ENCODE measurements around the gene COQ9. TPM values are rescaled to one million over a fixed set of nuclear protein-coding genes. Genes with fewer than 3 reads are reported as not detected.
"Not testable (repeated sequence)": the region's sequence is repeated elsewhere in the genome, so short reads cannot be mapped to it uniquely, and the experiment has no call there.

Gene COQ9
- total RNA-seq, 1 experiment from 2014 or later = 80.8 TPM

DNA sequence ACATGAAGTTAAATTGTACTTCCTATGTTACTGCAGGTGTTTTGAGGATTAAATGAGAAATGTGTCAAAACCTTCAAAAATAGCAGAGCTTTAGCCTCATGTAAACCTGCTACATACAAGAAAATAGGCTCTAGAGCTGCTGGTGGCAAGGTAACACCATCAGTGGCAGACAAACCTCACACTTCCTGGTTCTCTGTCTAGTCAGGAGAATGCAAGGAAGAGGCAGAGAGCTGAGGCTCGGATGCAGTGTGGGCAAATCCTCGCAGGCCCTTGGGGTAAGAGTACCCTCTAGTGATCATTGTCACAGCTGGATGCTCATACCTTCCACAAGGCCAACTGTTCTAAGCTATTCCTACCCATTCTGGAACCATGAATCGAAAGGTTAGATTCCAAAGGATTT lies 14.3 kb upstream of the COQ9 start:
- intact Hi-C loops (cut with micrococcal nuclease) = no loop called here
- BruUV-seq (replicated peaks) = no TSS peak
- no peak for TF ChIP-seq CTCF (IDR thresholded peaks at IDR 0.05; ENCODE audit: unreplicated experiment)
- no peaks in the 10 kb centered on the region for H3K4me1 Mint-ChIP-seq (ENCODE audit: insufficient read depth, unreplicated experiment)
- H3K36me3 Mint-ChIP-seq (ENCODE audit: insufficient read depth, unreplicated experiment) = peaks cover 95% of the 10 kb centered on the region
- no peaks in the 10 kb centered on the region for H3K27me3 Mint-ChIP-seq (ENCODE audit: insufficient read depth, unreplicated experiment)
- H3K4me3 Mint-ChIP-seq (ENCODE audit: unreplicated experiment) = no peak overlapping the region
- H3K27ac Mint-ChIP-seq (ENCODE audit: low read depth, unreplicated experiment) = no peak overlapping the region
- POLR2A ChIA-PET = interaction anchor here (1.1 to 2.6 kb wide), 3 partner anchors 9 to 247 kb away, joined by 3 to 7 read pairs (median 3); partner anchors contain the start of genes PSME3IP1 and RSPRY1
- DNase-seq (ENCODE audit: unreplicated experiment) = no peak
- no peaks in the 10 kb centered on the region for H3K9me3 Mint-ChIP-seq (ENCODE audit: unreplicated experiment)
- CTCF ChIA-PET = interaction anchor here (0.7 to 5.5 kb wide), 2 partner anchors 15 to 188 kb away, joined by 3 to 55 read pairs; partner anchors contain the start of gene ARL2BP

- no peak for DNase-seq (ENCODE audit: unreplicated experiment)
- H3K4me3 Mint-ChIP-seq (ENCODE audit: unreplicated experiment) = no peak overlapping the region
- no peaks in the 10 kb centered on the region for H3K27me3 Mint-ChIP-seq (ENCODE audit: insufficient read depth, unreplicated experiment)
- BruUV-seq (replicated peaks) = no TSS peak
- ChIA-PET CTCF (interaction anchor here (5.5 kb wide), 1 partner anchor 16 kb away, joined by 55 read pairs; no protein-coding TSS in a partner anchor), POLR2A (interaction anchor here (2.6 kb wide), 1 partner anchor 13 kb away, joined by 7 read pairs; no protein-coding TSS in a partner anchor)
- H3K9me3 Mint-ChIP-seq (ENCODE audit: unreplicated experiment) = no peaks in the 10 kb centered on the region
- H3K36me3 Mint-ChIP-seq (ENCODE audit: insufficient read depth, unreplicated experiment) = peaks cover 96% of the 10 kb centered on the region
- TF ChIP-seq CTCF (IDR thresholded peaks at IDR 0.05; ENCODE audit: unreplicated experiment) = no peak
- H3K4me1 Mint-ChIP-seq (ENCODE audit: insufficient read depth, unreplicated experiment) = no peaks in the 10 kb centered on the region
- intact Hi-C loops (cut with micrococcal nuclease) = no loop called here
- H3K27ac Mint-ChIP-seq (ENCODE audit: low read depth, unreplicated experiment) = no peak overlapping the region
These were observed 13.3 kb upstream of the COQ9 start for GRCh38 chr16:57434003-57434402.

- Mint-ChIP-seq H3K36me3 (ENCODE audit: insufficient read depth, unreplicated experiment) (peaks cover 96% of the 10 kb centered on the region), H3K27ac (ENCODE audit: low read depth, unreplicated experiment) (no peak overlapping the region), H3K4me3 (ENCODE audit: unreplicated experiment) (no peak overlapping the region), H3K27me3 (ENCODE audit: insufficient read depth, unreplicated experiment) (no peaks in the 10 kb centered on the region), H3K4me1 (ENCODE audit: insufficient read depth, unreplicated experiment) (no peaks in the 10 kb centered on the region), H3K9me3 (ENCODE audit: unreplicated experiment) (no peaks in the 10 kb centered on the region)
- no peak for TF ChIP-seq CTCF (IDR thresholded peaks at IDR 0.05; ENCODE audit: unreplicated experiment)
- CTCF ChIA-PET = interaction anchor here (1.1 kb wide), 1 partner anchor 18 kb away, joined by 4 read pairs; no protein-coding TSS in a partner anchor
- intact Hi-C loops (cut with micrococcal nuclease) = no loop called here
- POLR2A ChIA-PET = interaction anchor here (0.6 to 1.5 kb wide), 2 partner anchors 10 to 11 kb away, joined by 3 to 8 read pairs; partner anchors contain the start of genes CIAPIN1 and COQ9
- DNase-seq (ENCODE audit: unreplicated experiment) = no peak
- no TSS peak for BruUV-seq (replicated peaks)
These were observed 11.4 kb upstream of the COQ9 start for GRCh38 chr16:57435838-57436237.

DNA sequence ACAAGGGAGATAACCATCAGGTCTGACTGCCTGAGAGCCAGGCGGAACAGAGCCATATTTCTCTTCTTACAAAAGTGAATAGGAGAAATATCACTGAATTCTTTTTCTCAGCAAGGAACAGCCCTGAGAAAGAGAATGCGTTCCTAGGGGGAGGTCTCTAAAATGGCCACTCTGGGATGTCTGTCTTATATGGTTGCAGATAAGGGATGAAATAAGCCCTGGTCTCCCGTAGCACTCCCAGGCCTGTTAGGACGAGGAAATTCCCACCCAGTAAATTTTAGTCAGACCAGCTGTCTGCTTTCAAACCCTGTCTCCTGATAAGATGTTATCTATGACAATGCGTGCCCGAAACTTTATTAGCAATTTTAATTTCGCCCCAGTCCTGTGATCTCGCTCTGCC lies 7.3 kb upstream of the COQ9 start:
- H3K27me3 Mint-ChIP-seq (ENCODE audit: insufficient read depth, unreplicated experiment); BruUV-seq (replicated peaks); H3K4me1 Mint-ChIP-seq (ENCODE audit: insufficient read depth, unreplicated experiment); H3K9me3 Mint-ChIP-seq (ENCODE audit: unreplicated experiment); intact Hi-C loops (cut with micrococcal nuclease); H3K4me3 Mint-ChIP-seq (ENCODE audit: unreplicated experiment); H3K27ac Mint-ChIP-seq (ENCODE audit: low read depth, unreplicated experiment); POLR2A ChIA-PET; DNase-seq (ENCODE audit: unreplicated experiment): not testable (repeated sequence)
- H3K36me3 Mint-ChIP-seq (ENCODE audit: insufficient read depth, unreplicated experiment) = peaks cover 67% of the 10 kb centered on the region
- CTCF ChIA-PET = interaction anchor here (4.5 kb wide), 1 partner anchor 22 kb away, joined by 39 read pairs; no protein-coding TSS in a partner anchor

- BruUV-seq (replicated peaks); H3K9me3 Mint-ChIP-seq (ENCODE audit: unreplicated experiment); DNase-seq (ENCODE audit: unreplicated experiment); H3K27ac Mint-ChIP-seq (ENCODE audit: low read depth, unreplicated experiment); H3K4me1 Mint-ChIP-seq (ENCODE audit: insufficient read depth, unreplicated experiment); H3K4me3 Mint-ChIP-seq (ENCODE audit: unreplicated experiment); intact Hi-C loops (cut with micrococcal nuclease); H3K27me3 Mint-ChIP-seq (ENCODE audit: insufficient read depth, unreplicated experiment): not testable (repeated sequence)
- ChIA-PET CTCF (interaction anchor here (0.6 to 4.5 kb wide), 2 partner anchors 23 to 347 kb away, joined by 3 to 39 read pairs; no protein-coding TSS in a partner anchor), POLR2A (interaction anchor here (0.7 kb wide), 1 partner anchor 139 kb away, joined by 3 read pairs; no protein-coding TSS in a partner anchor)
- H3K36me3 Mint-ChIP-seq (ENCODE audit: insufficient read depth, unreplicated experiment) = peaks cover 61% of the 10 kb centered on the region
These were observed 6.7 kb upstream of the COQ9 start for GRCh38 chr16:57440551-57440950.

All from MCF 10A (cell line).